Ectodermal cell (in vitro differentiated cells): ENCODE data around the gene TMED1.

Experiments
- H3K27ac ChIP-seq: 2 replicates; pipeline ENCODE4 v1.7.0; 2013; ENCODE audit warnings: mild to moderate bottlenecking, low read depth, low read length; ENCODE audit not compliant: insufficient read depth, poor library complexity, severe bottlenecking
- H3K27me3 ChIP-seq: 2 replicates; pipeline ENCODE4 v1.7.0; 2013; ENCODE audit warnings: mild to moderate bottlenecking, low read length; ENCODE audit not compliant: insufficient read depth, control insufficient read depth, poor library complexity, severe bottlenecking
- H3K36me3 ChIP-seq: one replicate; pipeline ENCODE4 v1.7.0; 2013; ENCODE audit warnings: low read length; ENCODE audit not compliant: control insufficient read depth, insufficient read depth
- H3K4me1 ChIP-seq: one replicate; pipeline ENCODE4 v1.7.0; 2013; ENCODE audit warnings: low read length; ENCODE audit not compliant: control insufficient read depth, insufficient read depth
- H3K4me3 ChIP-seq: 2 replicates; pipeline ENCODE4 v1.7.0; 2013; ENCODE audit warnings: low read depth, low read length, control low read depth; ENCODE audit not compliant: insufficient read depth
- H3K9me3 ChIP-seq: 2 replicates; pipeline ENCODE4 v1.7.0; 2013; ENCODE audit warnings: mild to moderate bottlenecking, low read length, moderate library complexity; ENCODE audit not compliant: control insufficient read depth
- WGBS, 2 experiments: methylation state at CpG; one replicate each; pipeline ENCODE4 v1.1.7; 2013; ENCODE audit warnings: missing lambda C conversion rate in 2 of 2; 5-methylcytosine and 5-hydroxymethylcytosine counted together

The TMED1 gene

DNA sequence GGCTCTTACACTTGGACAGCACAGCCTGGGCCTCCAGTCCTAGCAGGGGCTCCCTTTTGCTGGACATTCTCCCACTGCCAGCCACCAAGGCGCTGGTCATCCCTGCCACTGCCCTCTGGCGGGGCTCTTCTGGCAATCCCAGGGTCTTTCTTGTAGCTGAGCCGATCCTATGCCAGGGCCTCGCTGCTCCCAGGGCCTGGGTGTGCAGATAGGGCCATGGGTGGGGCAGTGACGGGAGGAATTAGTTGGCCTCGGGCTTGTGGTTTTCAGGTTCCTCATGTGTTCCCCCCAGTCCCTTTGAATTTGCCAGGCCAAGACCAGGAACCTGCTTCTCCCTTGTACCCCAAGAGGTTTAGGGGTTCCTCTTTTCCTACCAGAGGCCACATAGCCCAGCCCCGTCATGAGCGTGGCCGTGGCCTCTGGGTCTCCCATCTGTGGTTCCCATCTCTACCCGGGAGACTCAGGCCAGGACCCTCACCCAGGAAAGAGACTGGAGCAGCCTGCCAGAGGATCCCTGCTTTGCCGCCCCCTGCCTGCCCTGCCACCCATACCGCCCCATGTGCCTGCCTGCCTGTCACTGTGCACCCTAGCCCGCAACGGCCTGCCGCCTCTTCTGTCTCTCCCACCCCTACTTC is 26.2 kb downstream of the TMED1 start:
- H3K27ac ChIP-seq: no peak overlapping the region

GRCh38 chr19:10808937-10809649 is 26.9 kb downstream of the TMED1 start:
- H3K9me3 ChIP-seq: no peaks in the 10 kb centered on the region
- H3K27ac ChIP-seq: no peak overlapping the region
- 94 to 96% methylated on average over 10 of the region's 10 CpGs for WGBS, 2 experiments
- H3K4me1 ChIP-seq: no peaks in the 10 kb centered on the region
- H3K27me3 ChIP-seq: no peaks in the 10 kb centered on the region
- H3K36me3 ChIP-seq: peaks cover 5% of the 10 kb centered on the region
- H3K4me3 ChIP-seq: no peak overlapping the region

More for the DNA sequence above, 26.2 kb downstream of the TMED1 start:
- no peaks in the 10 kb centered on the region for H3K27me3 ChIP-seq
- 96 to 97% methylated on average over 15 of the region's 15 CpGs for WGBS, 2 experiments
- H3K4me1 ChIP-seq: no peaks in the 10 kb centered on the region
- no peak overlapping the region for H3K4me3 ChIP-seq
- no peaks in the 10 kb centered on the region for H3K9me3 ChIP-seq
- H3K36me3 ChIP-seq: peaks cover 5% of the 10 kb centered on the region

GRCh38 chr19:10805758-10806247 is 30.2 kb downstream of the TMED1 start:
- H3K9me3 ChIP-seq: no peaks in the 10 kb centered on the region
- no peaks in the 10 kb centered on the region for H3K27me3 ChIP-seq
- no peaks in the 10 kb centered on the region for H3K4me1 ChIP-seq
- H3K27ac ChIP-seq: no peak overlapping the region
- 94 to 97% methylated on average over 11 of the region's 11 CpGs for WGBS, 2 experiments
- no peak overlapping the region for H3K4me3 ChIP-seq
- peaks cover 24% of the 10 kb centered on the region for H3K36me3 ChIP-seq

DNA sequence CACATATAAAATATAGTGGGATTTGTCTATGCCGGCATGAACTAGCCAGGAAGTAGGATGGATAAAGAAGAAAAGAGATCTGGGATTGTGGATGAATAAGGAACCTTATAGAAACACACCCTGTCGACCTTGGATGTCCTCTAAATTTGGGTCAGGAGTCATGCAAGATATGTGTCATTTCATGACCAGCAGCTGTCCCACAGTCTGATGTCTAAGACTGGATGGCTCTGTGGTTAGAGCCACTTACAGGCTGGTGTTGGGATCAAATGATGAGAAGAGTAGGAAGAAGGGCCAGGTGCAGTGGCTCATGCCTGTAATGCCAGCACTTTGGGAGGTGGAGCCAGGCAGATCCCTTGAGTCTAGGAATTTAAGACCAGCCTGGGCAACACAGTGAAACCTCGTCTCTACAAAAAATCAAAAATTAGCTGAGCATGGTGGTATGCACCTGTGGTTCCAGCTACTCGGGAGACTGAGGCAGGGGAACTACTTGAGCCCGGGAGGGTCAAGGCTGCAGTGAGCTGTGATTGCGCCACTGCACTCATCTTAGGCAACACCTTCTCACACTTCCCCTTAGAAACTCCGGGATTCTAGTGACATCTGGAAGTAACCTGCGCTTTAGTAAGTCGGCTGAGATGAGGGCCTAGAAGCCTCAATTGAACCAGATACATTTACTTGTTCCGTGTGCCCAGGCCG is 30.8 kb downstream of the TMED1 start:
- H3K36me3 ChIP-seq: peaks cover 30% of the 10 kb centered on the region
- H3K4me1 ChIP-seq: no peaks in the 10 kb centered on the region

GRCh38 chr19:10803252-10803651 is 32.8 kb downstream of the TMED1 start:
- no peak overlapping the region for H3K4me3 ChIP-seq
- peaks cover 34% of the 10 kb centered on the region for H3K36me3 ChIP-seq
- no peaks in the 10 kb centered on the region for H3K27me3 ChIP-seq
- WGBS, 2 experiments: 95 to 97% methylated on average over 9 of the region's 9 CpGs
- no peak overlapping the region for H3K27ac ChIP-seq
- no peaks in the 10 kb centered on the region for H3K4me1 ChIP-seq
- H3K9me3 ChIP-seq: no peaks in the 10 kb centered on the region

More for the DNA sequence above, 30.8 kb downstream of the TMED1 start:
- no peaks in the 10 kb centered on the region for H3K9me3 ChIP-seq
- 94 to 96% methylated on average over 11 of the region's 11 CpGs for WGBS, 2 experiments
- no peak overlapping the region for H3K4me3 ChIP-seq
- H3K27me3 ChIP-seq: no peaks in the 10 kb centered on the region
- no peak overlapping the region for H3K27ac ChIP-seq

GRCh38 chr19:10802479-10802878 is 33.5 kb downstream of the TMED1 start:
- 94 to 96% methylated on average over 5 of the region's 5 CpGs for WGBS, 2 experiments
- peaks cover 34% of the 10 kb centered on the region for H3K36me3 ChIP-seq
- H3K27ac ChIP-seq: no peak overlapping the region

GRCh38 chr19:10800488-10800887 is 35.5 kb downstream of the TMED1 start:
- H3K27me3 ChIP-seq: no peaks in the 10 kb centered on the region
- peaks cover 43% of the 10 kb centered on the region for H3K36me3 ChIP-seq
- H3K9me3 ChIP-seq: no peaks in the 10 kb centered on the region
- WGBS, 2 experiments: 95 to 96% methylated on average over 9 of the region's 9 CpGs
- no peaks in the 10 kb centered on the region for H3K4me1 ChIP-seq
- H3K27ac ChIP-seq: no peak overlapping the region
- H3K4me3 ChIP-seq: no peak overlapping the region

More at GRCh38 chr19:10802479-10802878, 33.5 kb downstream of the TMED1 start:
- Histone ChIP-seq H3K9me3 (no peaks in the 10 kb centered on the region), H3K4me3 (no peak overlapping the region), H3K4me1 (no peaks in the 10 kb centered on the region), H3K27me3 (no peaks in the 10 kb centered on the region)

- no peak overlapping the region for H3K27ac ChIP-seq
- H3K4me1 ChIP-seq: no peaks in the 10 kb centered on the region
- H3K36me3 ChIP-seq: peaks cover 41% of the 10 kb centered on the region
- H3K4me3 ChIP-seq: no peak overlapping the region
- no peaks in the 10 kb centered on the region for H3K9me3 ChIP-seq
- no peaks in the 10 kb centered on the region for H3K27me3 ChIP-seq
- WGBS, 2 experiments: 92 to 94% methylated on average over 19 of the region's 19 CpGs
Observed at GRCh38 chr19:10797541-10798256, 38.3 kb downstream of the TMED1 start.

- H3K4me1 ChIP-seq: no peaks in the 10 kb centered on the region
- H3K27ac ChIP-seq: no peak overlapping the region
- H3K27me3 ChIP-seq: no peaks in the 10 kb centered on the region
- H3K36me3 ChIP-seq: peaks cover 34% of the 10 kb centered on the region
- 94 to 95% methylated on average over 14 of the region's 14 CpGs for WGBS, 2 experiments
- H3K9me3 ChIP-seq: no peaks in the 10 kb centered on the region
- no peak overlapping the region for H3K4me3 ChIP-seq
Observed at GRCh38 chr19:10797078-10797477, 38.9 kb downstream of the TMED1 start.
